Head of caudate nucleus (tissue), 42 donors: Measurements from ENCODE around the gene TIMM44.
"Not testable (repeated sequence)": the region's sequence is repeated elsewhere in the genome, so short reads cannot be mapped to it uniquely, and the experiment has no call there.

Experiments
- DNase-seq, 42 donors: peaks; one replicate each; pipeline versions ENCODE4 v3.0.0 to v3.0.0-alpha.2; 2020 to 2021; ENCODE audit warnings: mixed read lengths in 7 of 42
- intact Hi-C: fragments of 100-400 bp; cut with DNase I; formaldehyde crosslinking; loops from one replicate; pipeline ENCODE4 v1.15.0; 2022

TIMM44 gene

GRCh38 chr19:7961920-7962626 is 18.6 kb upstream of the TIMM44 start:
- no peak for DNase-seq
- intact Hi-C loops: no loop called here

GRCh38 chr19:7961082-7961481 is 17.6 kb upstream of the TIMM44 start:
- intact Hi-C loops: not testable (repeated sequence)
- peak in 2 of 42 donors; percentile 29 to 36 for DNase-seq

DNA sequence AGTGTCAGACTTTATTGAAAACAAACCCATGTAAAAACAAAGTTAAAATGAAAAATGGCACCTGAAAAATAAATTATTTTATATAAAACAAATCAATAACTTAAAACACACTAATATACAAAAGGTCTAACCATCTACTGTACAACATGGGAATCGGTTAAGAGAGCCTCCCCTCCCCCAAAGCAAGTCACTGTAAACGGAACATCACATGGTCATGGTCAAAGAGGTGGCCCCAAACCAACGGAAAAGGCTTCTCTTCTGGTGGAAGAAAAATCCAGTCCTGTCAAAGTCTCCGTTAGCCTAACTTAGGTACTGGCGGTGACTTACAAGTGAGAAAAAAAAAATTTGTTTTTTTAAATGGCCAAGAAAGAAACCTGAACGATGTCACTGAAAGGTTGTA is 15.7 kb upstream of the TIMM44 start:
- DNase-seq: no peak
- intact Hi-C loops: no loop called here

DNA sequence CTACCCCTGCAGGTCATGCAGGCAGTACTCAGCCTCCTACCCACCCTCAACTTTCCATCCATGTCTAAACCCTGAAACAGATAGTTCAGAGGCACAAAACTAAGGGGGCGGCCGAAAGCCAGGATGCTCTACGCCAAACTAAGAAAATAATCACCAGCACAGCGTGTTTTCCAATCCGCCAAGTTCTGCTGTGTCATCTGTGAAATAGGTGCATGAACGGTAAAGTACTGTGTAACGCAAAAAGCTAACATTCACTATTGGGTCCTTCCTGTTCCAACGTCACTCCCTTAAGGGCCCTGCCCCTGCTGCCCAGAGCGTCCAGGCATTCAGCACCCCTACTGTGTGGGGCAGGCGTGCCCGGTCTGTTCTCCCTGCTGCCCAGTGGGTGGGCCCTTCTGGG is 12.2 kb upstream of the TIMM44 start:
- intact Hi-C loops: no loop called here
- DNase-seq: no peak

GRCh38 chr19:7953576-7953975 is 10.1 kb upstream of the TIMM44 start:
- DNase-seq: no peak
- intact Hi-C loops: no loop called here

DNA sequence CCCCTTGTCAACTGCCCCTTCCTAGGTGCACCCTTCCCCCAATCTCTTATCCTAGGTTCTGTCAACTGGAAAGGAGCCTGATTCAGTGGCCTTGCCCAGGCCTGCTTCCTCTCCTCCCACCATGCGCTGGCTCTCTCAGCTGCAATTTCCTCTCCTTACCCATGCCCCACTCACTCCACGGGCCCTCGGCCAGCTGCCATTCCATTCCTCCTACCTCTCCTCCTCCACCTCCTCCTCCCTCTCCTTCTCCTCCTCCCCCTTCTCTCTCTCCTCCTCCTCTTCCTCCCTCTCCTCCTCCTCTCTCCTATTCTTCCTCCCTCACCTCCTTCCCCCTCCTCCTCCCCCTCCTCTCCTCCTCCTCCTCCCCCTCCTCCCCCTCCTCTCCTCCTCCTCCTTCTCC is 9.6 kb upstream of the TIMM44 start:
- intact Hi-C loops: no loop called here
- no peak for DNase-seq

DNA sequence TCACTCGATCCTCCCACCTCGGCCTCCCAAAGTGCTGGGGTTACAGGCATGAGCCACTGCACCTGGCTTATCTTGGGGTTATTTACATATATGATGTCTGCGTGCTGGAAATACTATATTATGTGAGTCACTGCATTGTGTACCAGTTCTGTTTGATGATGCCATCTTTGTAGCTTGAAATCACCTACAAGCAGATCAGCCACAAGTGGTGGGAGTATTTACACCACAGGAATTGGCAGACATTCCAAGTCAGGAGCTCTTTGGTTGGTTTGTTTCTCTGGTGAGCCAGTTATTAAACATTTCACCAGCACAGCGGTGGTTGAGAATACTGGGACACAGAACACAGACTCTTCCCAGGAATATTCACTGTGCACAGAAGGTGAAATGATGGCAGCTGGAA is 4.5 kb upstream of the TIMM44 start:
- no peak for DNase-seq
- intact Hi-C loops: loop anchor here (10.0 kb wide), 1 partner anchor 207 kb away; no protein-coding TSS in a partner anchor

- DNase-seq: peak; percentile 74 to 96 (median 90)
- intact Hi-C loops: loop anchor here (5.0 to 10.0 kb wide), 2 partner anchors 58 to 211 kb away; no protein-coding TSS in a partner anchor
These were observed 803 bp upstream of the TIMM44 start for GRCh38 chr19:7944177-7944761.

DNA sequence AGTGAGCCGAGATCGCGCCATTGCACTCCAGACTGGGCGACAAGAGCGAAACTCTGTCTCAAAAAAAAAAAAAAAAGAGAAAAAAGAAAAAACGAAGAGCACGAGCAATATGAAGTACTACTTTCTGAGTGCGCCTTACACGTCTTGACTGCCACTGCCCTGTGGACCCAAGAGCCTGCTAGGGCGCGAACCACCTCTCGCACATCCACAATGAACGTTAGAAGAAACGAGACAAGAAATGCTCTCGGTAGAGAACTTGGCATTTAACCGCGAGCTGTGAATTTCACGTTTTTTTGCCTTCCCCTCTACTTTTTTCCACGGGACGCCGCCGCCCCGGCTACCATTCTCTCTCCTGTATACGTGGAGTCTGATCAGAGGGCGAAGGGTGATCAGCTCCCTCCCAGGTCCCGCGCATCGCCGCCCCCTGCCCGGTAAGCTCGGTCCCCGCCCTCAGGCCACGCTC is 454 bp downstream of the TIMM44 start:
- no peak for DNase-seq
- intact Hi-C loops: loop anchor here (5.0 to 10.0 kb wide), 2 partner anchors 59 to 212 kb away; no protein-coding TSS in a partner anchor

DNA sequence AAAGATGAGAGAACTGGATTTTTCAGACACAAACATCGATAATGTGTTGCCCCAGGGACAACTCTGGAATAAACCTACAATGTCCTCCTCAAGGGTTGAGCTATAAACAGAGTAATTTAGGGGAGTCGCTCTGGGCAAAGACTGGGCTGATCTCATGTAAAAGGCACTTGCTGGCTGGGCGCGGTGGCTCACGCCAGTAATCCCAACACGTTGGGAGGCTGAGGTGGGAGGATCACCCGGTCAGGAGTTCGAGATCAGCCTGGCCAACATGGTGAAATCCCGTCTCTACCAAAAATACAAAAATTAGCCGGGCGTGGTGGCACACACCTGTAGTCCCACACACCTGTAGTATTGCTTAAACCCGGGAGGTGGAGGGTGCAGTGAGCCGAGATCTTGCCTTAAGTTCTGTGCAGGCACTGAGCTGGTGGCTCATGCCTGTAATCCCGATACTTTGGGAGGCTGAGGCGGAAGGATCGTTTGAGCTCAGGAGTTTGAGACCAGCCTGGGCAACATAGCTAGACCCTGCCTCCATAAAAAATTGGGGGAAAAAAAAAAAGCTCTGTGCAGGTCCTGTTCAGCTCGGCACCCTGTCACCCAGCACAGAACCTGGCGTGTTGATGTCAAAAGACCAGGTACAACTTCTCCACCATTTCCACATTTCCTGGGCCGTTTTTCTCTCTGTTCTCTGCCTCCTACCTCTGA is 1.4 kb downstream of the TIMM44 start:
- intact Hi-C loops: loop anchor here (5.0 to 10.0 kb wide), 2 partner anchors 60 to 213 kb away; no protein-coding TSS in a partner anchor
- no peak for DNase-seq

GRCh38 chr19:7940841-7941240 is 2.6 kb downstream of the TIMM44 start:
- DNase-seq: no peak
- intact Hi-C loops: loop anchor here (5.0 to 10.0 kb wide), 2 partner anchors 61 to 214 kb away; no protein-coding TSS in a partner anchor

GRCh38 chr19:7934766-7935165 is 8.7 kb downstream of the TIMM44 start:
- intact Hi-C loops: no loop called here
- DNase-seq: no peak

- intact Hi-C loops: no loop called here
- DNase-seq: peak in 1 of 42 donors; percentile 16
These were observed 9.4 kb downstream of the TIMM44 start for GRCh38 chr19:7933828-7934725.

GRCh38 chr19:7933411-7933810 is 10.1 kb downstream of the TIMM44 start:
- intact Hi-C loops: no loop called here

DNA sequence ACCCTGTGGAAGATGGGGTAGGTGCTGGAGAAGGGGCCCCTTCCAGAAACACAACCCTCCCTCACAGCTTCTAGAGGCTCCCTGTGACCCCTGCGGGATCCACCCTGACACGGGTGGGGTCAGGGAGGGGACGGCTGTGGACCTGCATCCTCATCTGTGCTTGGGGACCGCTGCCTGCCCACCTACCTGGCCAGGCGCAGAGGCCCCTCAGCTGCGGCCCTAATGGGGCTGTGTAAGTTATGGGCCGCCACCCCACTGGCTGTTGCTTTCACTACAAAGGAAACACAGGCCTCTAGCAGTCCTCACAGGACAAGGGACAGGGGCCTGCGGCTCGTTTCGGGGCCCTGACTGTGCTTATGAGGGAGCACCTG is 10.6 kb downstream of the TIMM44 start:
- intact Hi-C loops: no loop called here
- peak in 1 of 42 donors; percentile 13 for DNase-seq

More at GRCh38 chr19:7933411-7933810, 10.1 kb downstream of the TIMM44 start:
- no peak for DNase-seq

DNA sequence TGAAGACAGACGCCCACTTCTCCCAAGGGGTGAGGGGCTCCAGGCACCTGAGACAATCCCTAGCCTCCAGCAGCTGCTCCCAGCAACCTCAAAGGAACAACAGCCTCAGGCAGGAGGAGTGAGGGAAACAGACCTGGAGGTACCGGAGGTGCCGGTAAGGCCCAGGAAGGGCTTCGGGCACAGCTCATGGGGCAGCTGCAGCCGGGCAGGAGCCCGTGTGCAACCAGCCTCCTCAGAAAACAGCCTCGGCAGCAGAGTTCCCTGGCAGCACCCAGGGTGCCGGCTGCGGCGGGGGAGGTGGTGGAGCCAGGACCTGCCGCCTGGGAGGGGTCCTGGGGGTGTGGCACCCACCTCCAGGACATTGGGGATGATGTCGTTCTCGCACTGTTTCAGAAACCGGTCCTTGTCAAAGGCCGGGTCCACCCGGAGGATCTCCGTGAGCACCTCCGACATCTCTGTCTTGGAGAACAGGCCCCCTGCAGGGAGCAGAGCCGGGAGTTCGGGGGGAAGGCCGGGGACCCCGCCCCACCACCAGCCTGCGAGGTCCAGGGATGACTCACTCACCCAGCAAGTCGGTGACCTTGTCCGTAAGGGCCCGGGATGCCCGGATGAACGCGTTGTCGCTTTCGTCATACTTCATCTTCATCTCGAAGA is 11.1 kb downstream of the TIMM44 start:
- intact Hi-C loops: no loop called here
- DNase-seq: peak in 1 of 42 donors; percentile 10

DNA sequence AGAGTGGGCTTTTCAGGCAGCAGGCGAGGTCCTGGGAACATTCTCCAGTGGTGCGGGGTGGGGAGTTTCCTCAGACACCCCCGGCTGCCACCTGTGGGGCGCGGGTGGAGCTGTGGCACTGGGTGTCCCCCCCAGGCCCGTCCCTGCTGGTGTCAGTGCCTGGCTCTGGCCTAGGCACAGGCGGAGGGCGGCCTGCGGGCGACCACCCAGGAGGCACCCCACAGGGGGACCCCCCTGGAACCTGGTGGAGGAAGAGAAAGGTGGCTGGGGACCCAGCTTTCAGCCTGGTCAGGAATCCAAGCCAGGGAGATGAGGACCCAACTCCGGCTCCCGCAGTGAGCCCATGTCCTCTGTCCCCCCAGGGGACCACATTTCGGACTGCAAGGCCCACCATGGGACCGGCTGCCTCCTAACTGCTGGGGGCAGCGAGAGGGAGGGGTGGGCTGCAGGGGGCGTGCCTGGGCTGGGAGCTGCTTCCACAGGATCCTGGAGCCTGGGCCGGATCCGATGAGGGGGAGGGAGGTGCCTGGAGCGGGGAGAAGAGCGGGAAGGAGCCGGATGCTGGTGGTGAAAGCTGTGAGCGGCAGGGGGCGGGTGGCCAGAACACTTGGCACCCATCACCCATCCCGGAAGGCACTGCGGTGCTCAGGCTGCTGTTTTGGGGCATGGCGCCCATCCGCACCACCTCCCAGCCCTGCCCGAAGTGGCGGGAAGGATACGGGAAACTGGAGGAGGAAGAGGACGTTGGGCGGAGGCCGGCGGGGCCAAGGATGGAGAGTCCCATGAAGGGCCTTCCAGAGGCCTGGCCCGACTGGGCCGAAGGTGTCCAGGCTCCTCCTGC is 12.0 kb downstream of the TIMM44 start:
- DNase-seq: peak in 26 of 42 donors; percentile 37 to 84 (median 62)
- intact Hi-C loops: no loop called here

DNA sequence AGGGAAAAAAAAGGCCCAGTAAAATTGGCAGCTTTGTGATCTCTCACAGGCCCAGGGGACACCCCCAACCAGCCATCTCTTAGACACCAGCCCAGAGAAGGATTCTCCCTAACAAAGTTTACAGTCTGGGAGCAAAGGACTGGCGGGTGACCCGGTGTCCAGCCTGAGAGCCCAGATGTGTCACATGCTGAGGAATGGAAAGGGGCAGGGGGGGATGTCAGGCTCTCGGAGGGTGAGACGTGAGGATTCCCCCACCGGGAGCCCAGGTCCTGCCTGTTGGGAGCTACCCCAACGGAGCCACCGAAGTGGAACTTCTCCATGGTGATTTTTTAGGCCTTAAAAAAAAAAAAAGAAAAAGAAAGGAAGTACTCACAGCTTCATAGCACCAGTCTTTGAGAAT is 12.7 kb downstream of the TIMM44 start:
- DNase-seq: no peak
- intact Hi-C loops: no loop called here
